Ovary (tissue), 3 donors: ENCODE results near the gene DCST1.

ENCODE experiments used
- CTCF ChIP-seq, 3 donors: fragments of 450-650 bp in 2 of 3; fragments of 200-600 bp in 1 of 3; IDR thresholded peaks; one replicate each; pipeline versions ENCODE4 v1.5.1 to v1.8.0; 2016 to 2022; ENCODE audit warnings: antibody characterized with exemption in 3 of 3, mild to moderate bottlenecking in 1 of 3
- POLR2A ChIP-seq: fragments of 450-650 bp; IDR thresholded peaks from one replicate; pipeline ENCODE4 v1.6.1; 2017; ENCODE audit warnings: antibody characterized with exemption, mild to moderate bottlenecking, moderate library complexity
- donor health status: DM: no; HTN: no; CAD: no.

DNA sequence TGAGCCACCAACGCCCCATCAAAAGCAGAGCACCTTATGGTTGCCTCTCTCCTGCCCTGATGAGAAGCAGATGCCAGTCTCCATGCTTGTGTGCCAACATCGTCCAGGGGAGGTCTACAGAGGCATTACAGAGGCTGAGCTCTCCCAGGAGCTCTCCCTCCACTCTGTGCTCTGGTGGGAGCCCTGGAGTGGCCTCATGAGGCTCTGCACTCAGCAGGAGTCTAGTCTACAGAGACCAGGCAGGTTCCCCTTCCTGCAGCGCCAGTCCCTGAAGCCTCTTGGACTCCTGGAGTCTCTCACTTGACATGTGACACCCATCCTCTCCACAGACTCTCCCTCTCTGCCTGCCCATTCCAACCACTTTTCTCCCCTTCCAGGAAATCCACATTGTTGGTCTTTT lies 3.4 kb downstream of the DCST1 start:
- no peak for TF ChIP-seq CTCF (IDR thresholded peaks at IDR 0.05)
- TF ChIP-seq POLR2A, result no peak
